Peyer's patch (tissue), 4 donors: Measurements from ENCODE around the gene PRAMEF17.
"Not testable (repeated sequence)": the region's sequence is repeated elsewhere in the genome, so short reads cannot be mapped to it uniquely, and the experiment has no call there.

ENCODE experiments used
- POLR2A ChIP-seq, 2 donors: fragments of 450-650 bp; IDR thresholded peaks; one replicate each; pipeline ENCODE4 v1.5.1; 2017; ENCODE audit warnings: antibody characterized with exemption in 2 of 2, mild to moderate bottlenecking in 2 of 2, moderate library complexity in 2 of 2
- TF ChIP-seq, protein P1 (sequence below), 6 experiments: fragments of 450-650 bp in 4 of 6; fragments of 200-600 bp in 2 of 6; sonication (generic) in 1 of 6; IDR thresholded peaks; one replicate each; pipeline ENCODE4 v1.5.1; 2017 to 2019; ENCODE audit warnings: antibody characterized with exemption in 6 of 6, mild to moderate bottlenecking in 3 of 6, moderate library complexity in 1 of 6

DNA sequence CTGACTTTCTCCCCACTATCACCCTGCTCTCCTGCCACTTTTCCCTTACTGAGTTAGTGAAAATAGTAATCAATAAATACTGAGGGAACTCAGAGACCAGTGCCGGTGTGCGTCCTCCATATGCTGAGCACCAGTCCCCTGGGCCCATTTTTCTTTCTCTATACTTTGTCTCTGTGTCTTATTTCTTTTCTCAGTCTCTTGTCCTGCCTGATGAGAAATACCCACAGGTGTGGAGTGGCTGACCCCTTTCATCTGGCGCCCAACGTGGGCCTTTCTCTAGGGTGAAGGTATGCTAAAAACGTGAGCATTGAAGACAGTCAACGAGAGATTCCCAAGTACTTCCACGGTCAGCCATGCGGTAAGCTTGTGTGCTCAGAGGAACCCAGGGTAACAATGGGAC lies 36.0 kb upstream of the PRAMEF17 start:
- TF ChIP-seq, protein P1, sequence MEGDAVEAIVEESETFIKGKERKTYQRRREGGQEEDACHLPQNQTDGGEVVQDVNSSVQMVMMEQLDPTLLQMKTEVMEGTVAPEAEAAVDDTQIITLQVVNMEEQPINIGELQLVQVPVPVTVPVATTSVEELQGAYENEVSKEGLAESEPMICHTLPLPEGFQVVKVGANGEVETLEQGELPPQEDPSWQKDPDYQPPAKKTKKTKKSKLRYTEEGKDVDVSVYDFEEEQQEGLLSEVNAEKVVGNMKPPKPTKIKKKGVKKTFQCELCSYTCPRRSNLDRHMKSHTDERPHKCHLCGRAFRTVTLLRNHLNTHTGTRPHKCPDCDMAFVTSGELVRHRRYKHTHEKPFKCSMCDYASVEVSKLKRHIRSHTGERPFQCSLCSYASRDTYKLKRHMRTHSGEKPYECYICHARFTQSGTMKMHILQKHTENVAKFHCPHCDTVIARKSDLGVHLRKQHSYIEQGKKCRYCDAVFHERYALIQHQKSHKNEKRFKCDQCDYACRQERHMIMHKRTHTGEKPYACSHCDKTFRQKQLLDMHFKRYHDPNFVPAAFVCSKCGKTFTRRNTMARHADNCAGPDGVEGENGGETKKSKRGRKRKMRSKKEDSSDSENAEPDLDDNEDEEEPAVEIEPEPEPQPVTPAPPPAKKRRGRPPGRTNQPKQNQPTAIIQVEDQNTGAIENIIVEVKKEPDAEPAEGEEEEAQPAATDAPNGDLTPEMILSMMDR (IDR thresholded peaks at IDR 0.05) = not testable (repeated sequence)
- not testable (repeated sequence) for TF ChIP-seq POLR2A (IDR thresholded peaks at IDR 0.05)
